Muscle layer of colon (tissue), 2 donors: ENCODE measurements around the gene RGS9BP.
"Not testable (repeated sequence)": the region's sequence is repeated elsewhere in the genome, so short reads cannot be mapped to it uniquely, and the experiment has no call there.

Experiments
- H3K27ac ChIP-seq: one replicate; pipeline ENCODE4 v1.7.0; 2013; ENCODE audit warnings: low read depth, mild to moderate bottlenecking, low read length, moderate library complexity
- H3K27me3 ChIP-seq, 2 donors: one replicate each; pipeline ENCODE4 v1.7.0; 2013; ENCODE audit warnings: low read length in 2 of 2, mild to moderate bottlenecking in 2 of 2; ENCODE audit not compliant: insufficient read depth in 2 of 2, control insufficient read depth in 1 of 2
- H3K36me3 ChIP-seq: one replicate; pipeline ENCODE4 v1.7.0; 2013; ENCODE audit warnings: mild to moderate bottlenecking, low read length; ENCODE audit not compliant: insufficient read depth
- H3K4me1 ChIP-seq: one replicate; pipeline ENCODE4 v1.7.0; 2013; ENCODE audit warnings: mild to moderate bottlenecking, low read length; ENCODE audit not compliant: insufficient read depth
- H3K4me3 ChIP-seq, 2 donors: one replicate each; pipeline ENCODE4 v1.7.0; 2013; ENCODE audit warnings: low read length in 2 of 2, low read depth in 1 of 2, mild to moderate bottlenecking in 1 of 2, moderate library complexity in 1 of 2
- H3K9ac ChIP-seq: one replicate; pipeline ENCODE4 v1.7.0; 2013; ENCODE audit warnings: low read length
- H3K9me3 ChIP-seq: one replicate; pipeline ENCODE4 v1.7.0; 2013; ENCODE audit warnings: mild to moderate bottlenecking, low read length
- donor health status: abdominal sarcoma.
- donor health status: Adenocarcinoma of cecum.

RGS9BP gene

GRCh38 chr19:32687681-32688080, 12.0 kb downstream of the RGS9BP start:
- H3K27me3 ChIP-seq = no peaks in the 10 kb centered on the region
- no peaks in the 10 kb centered on the region for H3K36me3 ChIP-seq
- no peaks in the 10 kb centered on the region for H3K9me3 ChIP-seq
- H3K4me3 ChIP-seq = no peak overlapping the region
- no peak overlapping the region for H3K27ac ChIP-seq
- H3K4me1 ChIP-seq = peaks cover 10% of the 10 kb centered on the region
- no peak overlapping the region for H3K9ac ChIP-seq

- H3K4me1 ChIP-seq = peaks cover 17% of the 10 kb centered on the region
- no peak overlapping the region for H3K9ac ChIP-seq
- H3K9me3 ChIP-seq = no peaks in the 10 kb centered on the region
- no peak overlapping the region for H3K4me3 ChIP-seq
- H3K27me3 ChIP-seq = no peaks in the 10 kb centered on the region
- H3K27ac ChIP-seq = no peak overlapping the region
- H3K36me3 ChIP-seq = no peaks in the 10 kb centered on the region
Measured at GRCh38 chr19:32688311-32688710, 12.7 kb downstream of the RGS9BP start.

- H3K4me1 ChIP-seq = peaks cover 28% of the 10 kb centered on the region
Measured at GRCh38 chr19:32691291-32691951, 15.8 kb downstream of the RGS9BP start, which contains the start of gene NUDT19. TSS of gene NUDT19 (plus strand) at chr19:32691821. CDS start at chr19:32691961, 140 bp downstream.

GRCh38 chr19:32691952-32692726, 16.5 kb downstream of the RGS9BP start:
- peak overlapping the region; percentile 4 for H3K9ac ChIP-seq
- no peaks in the 10 kb centered on the region for H3K9me3 ChIP-seq
- H3K36me3 ChIP-seq = no peaks in the 10 kb centered on the region
- peak overlapping the region; percentile 45 for H3K27ac ChIP-seq
- H3K4me1 ChIP-seq = peaks cover 28% of the 10 kb centered on the region
- peak overlapping the region; percentile 58 to 72 for H3K4me3 ChIP-seq
- no peaks in the 10 kb centered on the region for H3K27me3 ChIP-seq

More at GRCh38 chr19:32691291-32691951, 15.8 kb downstream of the RGS9BP start, which contains the start of gene NUDT19:
- peak within 1 kb of the TSS; percentile 58 to 72 for H3K4me3 ChIP-seq
- H3K27ac ChIP-seq = peak within 1 kb of the TSS; percentile 45
- no peaks in the 10 kb centered on the region for H3K27me3 ChIP-seq
- no peaks in the 10 kb centered on the region for H3K36me3 ChIP-seq
- no peaks in the 10 kb centered on the region for H3K9me3 ChIP-seq
- peak within 1 kb of the TSS; percentile 30 for H3K9ac ChIP-seq

- Histone ChIP-seq H3K4me3 (peak overlapping the region; percentile 58 to 72), H3K27me3 (no peaks in the 10 kb centered on the region), H3K36me3 (peaks cover 4% of the 10 kb centered on the region), H3K4me1 (peaks cover 28% of the 10 kb centered on the region), H3K9ac (peak overlapping the region; percentile 4), H3K27ac (peak overlapping the region; percentile 27), H3K9me3 (no peaks in the 10 kb centered on the region)
Measured at GRCh38 chr19:32692727-32693061, 17.0 kb downstream of the RGS9BP start.

- H3K4me1 ChIP-seq = peaks cover 28% of the 10 kb centered on the region
Measured at GRCh38 chr19:32693151-32694108, 17.8 kb downstream of the RGS9BP start.

GRCh38 chr19:32694316-32694715, 18.7 kb downstream of the RGS9BP start:
- H3K4me1 ChIP-seq = peaks cover 28% of the 10 kb centered on the region
- not testable (repeated sequence) for H3K27ac ChIP-seq, H3K4me3 ChIP-seq, H3K9ac ChIP-seq, H3K27me3 ChIP-seq, H3K36me3 ChIP-seq, H3K9me3 ChIP-seq

More at GRCh38 chr19:32693151-32694108, 17.8 kb downstream of the RGS9BP start:
- not testable (repeated sequence) for H3K9ac ChIP-seq, H3K36me3 ChIP-seq, H3K27ac ChIP-seq, H3K9me3 ChIP-seq, H3K27me3 ChIP-seq
- peak overlapping the region; percentile 58 to 72 for H3K4me3 ChIP-seq

- Histone ChIP-seq H3K36me3 (peaks cover 11% of the 10 kb centered on the region), H3K4me1 (peaks cover 28% of the 10 kb centered on the region)
- not testable (repeated sequence) for H3K9me3 ChIP-seq, H3K27ac ChIP-seq, H3K9ac ChIP-seq, H3K4me3 ChIP-seq, H3K27me3 ChIP-seq
Measured at GRCh38 chr19:32694851-32695250, 19.2 kb downstream of the RGS9BP start.

- not testable (repeated sequence) for H3K9me3 ChIP-seq, H3K4me3 ChIP-seq, H3K27ac ChIP-seq, H3K9ac ChIP-seq, H3K27me3 ChIP-seq
- Histone ChIP-seq H3K4me1 (peaks cover 28% of the 10 kb centered on the region), H3K36me3 (peaks cover 14% of the 10 kb centered on the region)
Measured at GRCh38 chr19:32695506-32695905, 19.9 kb downstream of the RGS9BP start.

- not testable (repeated sequence) for H3K4me3 ChIP-seq, H3K27ac ChIP-seq, H3K9me3 ChIP-seq, H3K9ac ChIP-seq, H3K27me3 ChIP-seq
- Histone ChIP-seq H3K4me1 (peaks cover 20% of the 10 kb centered on the region), H3K36me3 (peaks cover 14% of the 10 kb centered on the region)
Measured at GRCh38 chr19:32696771-32697170, 21.1 kb downstream of the RGS9BP start.

GRCh38 chr19:32700129-32700528, 24.5 kb downstream of the RGS9BP start:
- not testable (repeated sequence) for H3K9me3 ChIP-seq, H3K27ac ChIP-seq, H3K9ac ChIP-seq, H3K4me3 ChIP-seq, H3K27me3 ChIP-seq, H3K4me1 ChIP-seq
- peaks cover 14% of the 10 kb centered on the region for H3K36me3 ChIP-seq
